ENCODE data around the gene MNT.
A peak's percentile ranks its signal among the peaks of the same experiment; 100 is the strongest.

The MNT gene

DNA sequence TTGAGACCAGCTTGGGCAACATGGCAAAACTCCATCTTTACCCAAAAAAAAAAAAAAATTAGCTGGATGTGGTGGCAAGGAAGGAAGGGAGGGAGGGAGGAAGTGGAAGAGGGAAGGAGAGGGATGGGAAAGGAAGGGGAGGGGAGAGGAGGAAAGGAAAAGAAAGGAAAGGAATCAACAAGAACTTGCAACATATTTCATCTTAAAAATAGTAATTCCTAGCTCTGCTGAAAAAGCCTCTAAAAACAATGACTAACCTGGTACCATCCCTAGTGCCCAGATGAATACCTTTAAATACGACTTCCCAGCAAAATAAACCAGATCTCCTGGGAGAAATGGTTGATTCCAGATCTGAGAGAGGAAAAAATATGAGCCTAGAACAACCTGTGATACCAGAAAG lies 27.1 kb upstream of the MNT start:
- Mint-ChIP-seq H3K4me1 (ENCODE audit: low read depth) (no peaks in the 10 kb centered on the region), H3K36me3 (ENCODE audit: low read depth) (peaks cover 5% of the 10 kb centered on the region), H3K9me3 (no peaks in the 10 kb centered on the region), H3K27ac (no peak overlapping the region), H3K4me3 (no peak overlapping the region), H3K27me3 (ENCODE audit: low read depth) (no peaks in the 10 kb centered on the region)
- no peak for DNase-seq (ENCODE audit: low spot score)

- Mint-ChIP-seq H3K27me3 (ENCODE audit: low read depth) (no peaks in the 10 kb centered on the region), H3K27ac (no peak overlapping the region), H3K36me3 (ENCODE audit: low read depth) (peaks cover 5% of the 10 kb centered on the region)
Observed at GRCh38 chr17:2427215-2427614, 26.4 kb upstream of the MNT start.

DNA sequence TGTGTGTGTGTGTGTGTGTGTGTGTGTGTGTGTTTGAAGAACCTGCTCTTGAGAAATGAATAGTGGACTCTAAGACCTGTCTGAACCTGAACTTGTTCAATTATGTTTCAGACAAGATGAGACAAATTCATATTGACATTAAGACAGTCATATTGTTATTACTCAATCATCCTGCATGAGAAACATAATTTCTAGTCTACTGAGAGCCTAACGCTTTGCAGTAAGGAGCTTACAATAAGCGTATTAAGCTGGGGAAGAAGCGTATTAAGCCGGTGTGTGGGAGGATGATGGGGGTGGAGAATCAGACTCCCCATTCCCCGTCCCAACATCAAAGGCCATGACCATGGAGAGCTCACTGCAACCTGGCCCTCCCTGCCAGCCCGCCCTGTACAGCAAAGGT lies 22.4 kb upstream of the MNT start:
- peaks cover 13% of the 10 kb centered on the region for H3K36me3 Mint-ChIP-seq (ENCODE audit: low read depth)
- no peak for DNase-seq (ENCODE audit: low spot score)
- no peaks in the 10 kb centered on the region for H3K9me3 Mint-ChIP-seq
- no peaks in the 10 kb centered on the region for H3K4me1 Mint-ChIP-seq (ENCODE audit: low read depth)
- H3K27me3 Mint-ChIP-seq (ENCODE audit: low read depth), result no peaks in the 10 kb centered on the region
- no peak overlapping the region for H3K4me3 Mint-ChIP-seq
- H3K27ac Mint-ChIP-seq, result no peak overlapping the region

More at GRCh38 chr17:2427215-2427614, 26.4 kb upstream of the MNT start:
- DNase-seq (ENCODE audit: low spot score), result no peak
- H3K4me1 Mint-ChIP-seq (ENCODE audit: low read depth), result no peaks in the 10 kb centered on the region
- H3K4me3 Mint-ChIP-seq, result no peak overlapping the region
- H3K9me3 Mint-ChIP-seq, result no peaks in the 10 kb centered on the region

- Mint-ChIP-seq H3K4me3 (no peak overlapping the region), H3K36me3 (ENCODE audit: low read depth) (peaks cover 13% of the 10 kb centered on the region), H3K27ac (no peak overlapping the region), H3K9me3 (no peaks in the 10 kb centered on the region), H3K4me1 (ENCODE audit: low read depth) (no peaks in the 10 kb centered on the region), H3K27me3 (ENCODE audit: low read depth) (no peaks in the 10 kb centered on the region)
- DNase-seq (ENCODE audit: low spot score), result no peak
Observed at GRCh38 chr17:2421315-2422147, 20.7 kb upstream of the MNT start.

- DNase-seq (ENCODE audit: low spot score), result no peak
- H3K27me3 Mint-ChIP-seq (ENCODE audit: low read depth), result no peaks in the 10 kb centered on the region
- H3K9me3 Mint-ChIP-seq, result no peaks in the 10 kb centered on the region
- H3K27ac Mint-ChIP-seq, result no peak overlapping the region
- no peak overlapping the region for H3K4me3 Mint-ChIP-seq
- H3K36me3 Mint-ChIP-seq (ENCODE audit: low read depth), result peaks cover 8% of the 10 kb centered on the region
- no peaks in the 10 kb centered on the region for H3K4me1 Mint-ChIP-seq (ENCODE audit: low read depth)
Observed at GRCh38 chr17:2420176-2420575, 19.3 kb upstream of the MNT start.

DNA sequence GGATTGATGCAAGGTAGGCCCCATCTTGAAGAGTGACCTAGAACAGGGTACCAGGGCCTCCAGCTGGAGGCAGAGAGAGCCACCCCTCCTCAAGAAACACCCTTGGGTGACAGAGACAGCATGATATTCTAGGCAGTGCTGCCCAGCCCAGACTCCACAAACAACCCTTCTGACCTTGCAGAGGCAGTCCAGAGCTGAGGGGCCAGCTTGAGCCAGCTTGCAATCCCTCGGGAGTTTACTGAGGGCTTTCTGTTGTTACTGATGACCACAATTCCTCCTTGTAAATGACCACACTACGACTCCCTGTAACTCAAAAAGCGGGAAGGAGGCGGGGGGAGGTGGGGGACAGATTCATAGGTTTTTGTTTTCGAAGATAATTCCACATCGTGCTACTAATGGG lies 18.6 kb upstream of the MNT start:
- H3K27me3 Mint-ChIP-seq (ENCODE audit: low read depth), result no peaks in the 10 kb centered on the region
- H3K4me3 Mint-ChIP-seq, result no peak overlapping the region
- no peak overlapping the region for H3K27ac Mint-ChIP-seq
- no peak for DNase-seq (ENCODE audit: low spot score)
- no peaks in the 10 kb centered on the region for H3K9me3 Mint-ChIP-seq
- peaks cover 8% of the 10 kb centered on the region for H3K36me3 Mint-ChIP-seq (ENCODE audit: low read depth)
- no peaks in the 10 kb centered on the region for H3K4me1 Mint-ChIP-seq (ENCODE audit: low read depth)

- no peak overlapping the region for H3K4me3 Mint-ChIP-seq
- DNase-seq (ENCODE audit: low spot score), result no peak
- no peaks in the 10 kb centered on the region for H3K27me3 Mint-ChIP-seq (ENCODE audit: low read depth)
- H3K4me1 Mint-ChIP-seq (ENCODE audit: low read depth), result no peaks in the 10 kb centered on the region
- H3K36me3 Mint-ChIP-seq (ENCODE audit: low read depth), result peaks cover 12% of the 10 kb centered on the region
- H3K27ac Mint-ChIP-seq, result no peak overlapping the region
- H3K9me3 Mint-ChIP-seq, result no peaks in the 10 kb centered on the region
Observed at GRCh38 chr17:2418572-2418971, 17.7 kb upstream of the MNT start.

DNA sequence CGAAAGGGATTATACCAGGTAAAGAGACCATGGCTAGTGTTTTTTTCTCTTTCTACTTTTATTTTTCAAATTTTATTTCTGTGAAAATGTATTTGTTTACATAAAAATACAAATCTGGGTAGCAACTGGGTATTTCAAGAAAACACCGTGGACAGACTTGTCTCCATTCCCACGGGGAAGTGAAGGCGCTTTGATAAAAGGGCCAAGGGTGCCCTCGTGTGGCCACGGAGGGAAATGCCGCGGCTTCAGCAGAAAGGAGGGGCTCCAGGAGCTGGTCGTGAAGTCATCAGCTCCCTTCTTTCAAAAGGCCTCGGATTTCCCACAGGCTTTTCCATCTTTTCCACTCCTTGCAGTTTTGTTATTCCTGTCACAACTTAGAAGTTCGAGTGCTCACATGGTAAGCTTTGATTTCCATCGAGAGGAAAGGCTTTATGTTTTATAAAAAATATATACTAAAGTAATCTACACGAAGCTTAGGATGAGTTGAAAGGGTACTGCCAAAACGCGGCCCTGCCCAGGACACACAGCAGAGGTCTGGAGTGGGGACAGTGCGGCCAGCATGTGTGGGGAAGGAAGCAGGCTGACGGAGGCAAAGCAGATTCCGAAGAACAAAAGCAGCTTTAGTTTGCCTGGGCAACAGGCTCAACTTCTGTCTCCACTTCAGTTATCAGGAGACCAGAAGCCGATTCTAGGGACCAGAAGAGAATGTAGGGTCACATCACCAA lies 15.3 kb upstream of the MNT start:
- Mint-ChIP-seq H3K9me3 (no peaks in the 10 kb centered on the region), H3K4me1 (ENCODE audit: low read depth) (no peaks in the 10 kb centered on the region), H3K4me3 (no peak overlapping the region), H3K36me3 (ENCODE audit: low read depth) (peaks cover 9% of the 10 kb centered on the region), H3K27ac (no peak overlapping the region), H3K27me3 (ENCODE audit: low read depth) (no peaks in the 10 kb centered on the region)
- DNase-seq (ENCODE audit: low spot score), result peak; percentile 74

DNA sequence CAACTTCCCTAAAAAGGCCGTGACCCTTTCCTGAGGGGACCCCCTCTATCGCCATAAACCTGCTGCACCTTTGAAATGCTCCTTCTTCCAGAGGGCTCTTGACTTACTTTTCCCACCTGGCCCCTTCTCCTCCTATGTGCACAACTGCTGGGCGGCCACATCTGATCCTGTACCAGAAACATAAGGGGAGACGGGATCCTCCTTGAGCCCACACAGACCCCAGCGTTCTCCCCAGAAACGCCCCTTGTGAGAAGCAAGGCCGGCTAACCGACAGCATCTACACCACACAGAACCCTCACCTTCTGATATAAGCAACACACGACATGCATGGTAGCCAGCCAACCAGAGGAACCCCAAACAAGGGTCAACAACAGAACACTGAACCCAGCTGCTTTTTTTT lies 14.2 kb upstream of the MNT start:
- H3K4me3 Mint-ChIP-seq, result no peak overlapping the region
- no peaks in the 10 kb centered on the region for H3K4me1 Mint-ChIP-seq (ENCODE audit: low read depth)
- H3K27me3 Mint-ChIP-seq (ENCODE audit: low read depth), result no peaks in the 10 kb centered on the region
- no peaks in the 10 kb centered on the region for H3K9me3 Mint-ChIP-seq
- no peak for DNase-seq (ENCODE audit: low spot score)
- H3K36me3 Mint-ChIP-seq (ENCODE audit: low read depth), result peaks cover 8% of the 10 kb centered on the region
- no peak overlapping the region for H3K27ac Mint-ChIP-seq

DNA sequence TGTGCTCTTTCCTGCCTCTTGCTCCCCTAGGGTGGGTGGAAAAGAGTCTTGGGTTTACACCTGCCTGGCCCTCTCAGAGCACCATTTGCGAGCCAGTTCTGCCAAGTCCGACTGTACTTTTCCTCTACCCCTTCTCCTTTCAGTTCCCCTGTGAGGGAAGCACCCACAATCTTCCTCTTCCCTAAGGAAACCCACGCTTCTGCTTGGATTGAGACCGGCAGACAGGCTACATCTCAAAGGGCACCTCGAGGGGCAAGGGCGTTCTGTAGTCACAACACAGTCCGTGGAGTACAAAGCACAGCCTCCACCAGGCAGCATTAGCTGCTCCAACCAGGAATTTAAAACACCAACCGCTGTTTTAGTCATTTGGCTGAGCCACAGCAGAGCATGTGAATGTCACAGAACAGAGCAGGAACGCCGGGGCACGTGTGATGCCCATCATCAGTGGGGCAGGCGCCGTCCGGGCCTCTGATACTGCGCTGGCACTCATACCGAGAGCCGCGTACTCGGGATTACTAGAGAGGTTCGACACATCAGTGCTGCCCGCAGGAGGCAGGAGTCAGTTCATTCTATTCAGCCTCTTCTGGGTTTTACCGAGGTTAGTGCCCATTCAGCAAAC lies 13.7 kb upstream of the MNT start:
- Mint-ChIP-seq H3K36me3 (ENCODE audit: low read depth) (peaks cover 6% of the 10 kb centered on the region), H3K4me1 (ENCODE audit: low read depth) (no peaks in the 10 kb centered on the region), H3K27me3 (ENCODE audit: low read depth) (no peaks in the 10 kb centered on the region), H3K9me3 (no peaks in the 10 kb centered on the region), H3K27ac (no peak overlapping the region), H3K4me3 (no peak overlapping the region)
- DNase-seq (ENCODE audit: low spot score), result no peak

GRCh38 chr17:2412561-2413021 lies 11.7 kb upstream of the MNT start:
- H3K36me3 Mint-ChIP-seq (ENCODE audit: low read depth), result peaks cover 4% of the 10 kb centered on the region

GRCh38 chr17:2410951-2411350 lies 10.1 kb upstream of the MNT start:
- no peak for DNase-seq (ENCODE audit: low spot score)
- Mint-ChIP-seq H3K27ac (no peak overlapping the region), H3K4me3 (no peak overlapping the region), H3K9me3 (no peaks in the 10 kb centered on the region), H3K36me3 (ENCODE audit: low read depth) (peaks cover 6% of the 10 kb centered on the region), H3K4me1 (ENCODE audit: low read depth) (peaks cover 11% of the 10 kb centered on the region), H3K27me3 (ENCODE audit: low read depth) (no peaks in the 10 kb centered on the region)

More at GRCh38 chr17:2412561-2413021, 11.7 kb upstream of the MNT start:
- no peak for DNase-seq (ENCODE audit: low spot score)
- no peaks in the 10 kb centered on the region for H3K4me1 Mint-ChIP-seq (ENCODE audit: low read depth)
- H3K4me3 Mint-ChIP-seq, result no peak overlapping the region
- H3K9me3 Mint-ChIP-seq, result no peaks in the 10 kb centered on the region
- H3K27me3 Mint-ChIP-seq (ENCODE audit: low read depth), result no peaks in the 10 kb centered on the region
- H3K27ac Mint-ChIP-seq, result no peak overlapping the region

GRCh38 chr17:2406903-2407790 lies 6.3 kb upstream of the MNT start:
- no peaks in the 10 kb centered on the region for H3K9me3 Mint-ChIP-seq
- H3K36me3 Mint-ChIP-seq (ENCODE audit: low read depth), result peaks cover 8% of the 10 kb centered on the region
- no peak overlapping the region for H3K4me3 Mint-ChIP-seq
- DNase-seq (ENCODE audit: low spot score), result peak; percentile 73
- peak overlapping the region; percentile 80 for H3K27ac Mint-ChIP-seq
- no peaks in the 10 kb centered on the region for H3K27me3 Mint-ChIP-seq (ENCODE audit: low read depth)
- peaks cover 28% of the 10 kb centered on the region for H3K4me1 Mint-ChIP-seq (ENCODE audit: low read depth)

Data from T-helper 2 cell treated with Interferon-gamma antibody and Interleukin-4, amounts not matched to agents 5 μg/mL and 100 μg/mL, for 36 hours (primary cell).